ENCODE results near the gene PKD2L2. TPM values are rescaled to one million over a fixed set of nuclear protein-coding genes. Genes with fewer than 3 reads are reported as not detected.
A peak's percentile ranks its signal among the peaks of the same experiment; 100 is the strongest.
"Not testable (repeated sequence)": the region's sequence is repeated elsewhere in the genome, so short reads cannot be mapped to it uniquely, and the experiment has no call there.

PKD2L2 gene
- total and polyA plus RNA-seq, 8 donors = 0.23 to 0.82 (median 0.39) TPM; not detected in 2

DNA sequence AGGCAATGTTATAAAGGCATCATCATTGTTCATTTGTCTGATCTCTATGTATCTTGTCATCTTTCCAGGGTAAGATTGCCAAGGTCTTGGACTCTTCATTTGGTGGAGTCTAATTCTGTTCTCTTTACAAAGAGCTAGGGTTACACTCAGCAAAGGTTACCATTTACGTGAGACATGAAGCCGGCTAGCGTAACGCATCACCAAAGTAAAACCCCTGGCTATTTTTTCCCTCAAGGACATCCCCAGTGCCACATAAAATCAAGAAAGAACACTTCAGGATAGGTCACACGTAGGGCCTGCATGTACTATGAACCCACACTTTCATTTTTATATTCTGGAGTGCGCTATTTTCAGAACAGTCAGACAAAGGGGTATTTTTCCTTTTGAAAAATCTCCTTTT lies 41.6 kb upstream of the PKD2L2 start:
- TF ChIP-seq, protein P1, sequence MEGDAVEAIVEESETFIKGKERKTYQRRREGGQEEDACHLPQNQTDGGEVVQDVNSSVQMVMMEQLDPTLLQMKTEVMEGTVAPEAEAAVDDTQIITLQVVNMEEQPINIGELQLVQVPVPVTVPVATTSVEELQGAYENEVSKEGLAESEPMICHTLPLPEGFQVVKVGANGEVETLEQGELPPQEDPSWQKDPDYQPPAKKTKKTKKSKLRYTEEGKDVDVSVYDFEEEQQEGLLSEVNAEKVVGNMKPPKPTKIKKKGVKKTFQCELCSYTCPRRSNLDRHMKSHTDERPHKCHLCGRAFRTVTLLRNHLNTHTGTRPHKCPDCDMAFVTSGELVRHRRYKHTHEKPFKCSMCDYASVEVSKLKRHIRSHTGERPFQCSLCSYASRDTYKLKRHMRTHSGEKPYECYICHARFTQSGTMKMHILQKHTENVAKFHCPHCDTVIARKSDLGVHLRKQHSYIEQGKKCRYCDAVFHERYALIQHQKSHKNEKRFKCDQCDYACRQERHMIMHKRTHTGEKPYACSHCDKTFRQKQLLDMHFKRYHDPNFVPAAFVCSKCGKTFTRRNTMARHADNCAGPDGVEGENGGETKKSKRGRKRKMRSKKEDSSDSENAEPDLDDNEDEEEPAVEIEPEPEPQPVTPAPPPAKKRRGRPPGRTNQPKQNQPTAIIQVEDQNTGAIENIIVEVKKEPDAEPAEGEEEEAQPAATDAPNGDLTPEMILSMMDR (IDR thresholded peaks at IDR 0.05) = no peak
- Histone ChIP-seq H3K4me1 (no peaks in the 10 kb centered on the region), H3K4me3 (no peak overlapping the region), H3K36me3 (no peaks in the 10 kb centered on the region), H3K27ac (no peak overlapping the region), H3K27me3 (no peaks in the 10 kb centered on the region), H3K9me3 (no peaks in the 10 kb centered on the region)
- DNase-seq (no peak), ATAC-seq (no peak)
- intact Hi-C loops (cut with DNase I) = no loop called here

DNA sequence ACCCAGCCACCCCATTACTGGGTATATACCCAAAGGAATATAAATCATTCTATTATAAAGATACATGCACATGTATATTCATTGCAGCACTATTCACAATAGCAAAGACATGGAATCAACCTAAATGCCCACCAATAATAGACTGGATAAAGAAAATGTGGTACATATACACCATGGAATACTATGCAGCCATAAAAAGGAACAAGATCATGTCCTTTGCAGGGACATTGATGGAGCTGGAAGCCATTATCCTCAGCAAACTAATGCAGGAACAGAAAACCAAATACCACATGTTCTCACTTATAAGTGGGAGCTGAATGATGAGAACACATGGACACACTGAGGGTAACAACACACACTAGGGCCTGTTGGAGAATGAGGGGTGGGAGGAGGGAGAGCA lies 36.1 kb upstream of the PKD2L2 start:
- intact Hi-C loops (cut with DNase I); ATAC-seq; H3K4me1 ChIP-seq: not testable (repeated sequence)

DNA sequence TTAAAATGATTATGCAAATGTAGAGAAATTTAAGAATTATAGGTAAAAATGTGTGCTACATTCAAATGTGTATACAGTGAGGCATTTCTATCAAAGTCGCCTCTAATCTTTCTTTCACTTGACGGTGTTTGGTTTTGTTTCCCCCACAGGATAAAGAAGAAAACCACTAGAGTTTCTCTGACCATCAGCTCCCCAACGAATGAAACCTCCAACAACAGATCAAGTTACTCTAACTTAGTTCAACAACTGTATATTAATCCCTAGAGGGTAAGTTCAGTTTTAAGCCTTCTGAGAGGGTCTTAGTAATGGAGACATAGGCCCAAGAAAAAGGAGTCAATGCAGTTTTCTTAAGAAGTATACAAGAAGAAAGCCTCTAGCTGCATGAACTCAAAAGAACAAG lies 33.1 kb upstream of the PKD2L2 start:
- DNase-seq (no peak), ATAC-seq (no peak)
- no peak overlapping the region for H3K27ac ChIP-seq
- no peak overlapping the region for H3K4me3 ChIP-seq
- intact Hi-C loops (cut with DNase I) = no loop called here
- H3K9me3 ChIP-seq = peaks cover 0 to 5% of the 10 kb centered on the region in 2 donors
- H3K27me3 ChIP-seq = no peaks in the 10 kb centered on the region
- TF ChIP-seq, protein P1 (IDR thresholded peaks at IDR 0.05) = no peak
- no peaks in the 10 kb centered on the region for H3K36me3 ChIP-seq
- H3K4me1 ChIP-seq = peaks cover 0 to 15% of the 10 kb centered on the region in 2 donors

More for the DNA sequence above, 36.1 kb upstream of the PKD2L2 start:
- H3K4me3 ChIP-seq, H3K27me3 ChIP-seq, H3K27ac ChIP-seq, DNase-seq, H3K36me3 ChIP-seq, H3K9me3 ChIP-seq: not testable (repeated sequence)

DNA sequence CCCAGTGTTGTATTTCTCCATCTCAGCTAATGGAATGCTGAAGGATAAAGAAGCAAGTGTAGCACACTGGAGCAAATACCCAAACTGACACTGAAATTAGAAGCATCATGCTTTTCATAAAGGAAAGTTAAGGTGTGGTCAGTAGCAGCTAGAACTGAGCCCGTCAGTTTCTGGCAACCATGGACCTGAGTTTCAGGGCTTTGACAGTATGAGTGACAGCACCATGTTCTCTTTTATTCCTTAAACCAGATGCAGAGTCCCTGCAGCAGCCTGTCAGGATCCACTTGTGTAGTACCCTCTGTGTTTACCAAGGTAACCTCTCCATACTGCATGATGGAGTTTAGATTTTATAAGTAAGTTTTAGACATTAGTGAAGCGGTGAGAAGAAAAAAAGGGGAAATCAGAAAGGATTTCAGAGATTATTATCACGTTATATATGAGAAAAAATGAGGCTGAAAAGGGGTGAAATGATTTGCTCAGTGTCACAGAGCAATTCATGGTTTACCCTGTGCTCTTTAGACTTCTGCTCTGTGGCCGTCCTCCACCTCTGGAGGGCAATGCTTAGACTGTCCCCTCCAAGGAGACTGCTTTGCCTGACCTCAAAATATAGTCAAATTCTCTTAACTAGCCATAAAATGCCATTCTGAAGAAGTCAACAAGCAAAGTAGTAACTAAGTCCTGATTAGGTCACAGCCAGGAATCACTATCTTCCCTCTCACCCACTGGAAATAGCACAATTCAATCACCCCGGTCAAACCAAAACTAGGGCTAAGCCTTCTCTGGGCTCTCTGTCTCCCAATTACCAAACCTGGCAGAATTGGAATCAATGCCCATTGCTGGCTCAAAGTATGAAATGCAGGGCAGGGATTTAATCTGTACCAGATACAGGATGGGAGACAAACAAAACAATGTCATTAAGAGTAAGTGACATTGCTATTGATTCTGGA lies 32.1 kb upstream of the PKD2L2 start:
- TF ChIP-seq, protein P1 (IDR thresholded peaks at IDR 0.05) = no peak
- ATAC-seq = no peak
- H3K27me3 ChIP-seq = no peaks in the 10 kb centered on the region
- no peaks in the 10 kb centered on the region for H3K36me3 ChIP-seq
- peaks cover 0 to 5% of the 10 kb centered on the region in 2 donors for H3K9me3 ChIP-seq
- intact Hi-C loops (cut with DNase I) = no loop called here
- H3K4me1 ChIP-seq = peaks cover 0 to 15% of the 10 kb centered on the region in 2 donors
- H3K27ac ChIP-seq = no peak overlapping the region
- H3K4me3 ChIP-seq = no peak overlapping the region
- no peak for DNase-seq

DNA sequence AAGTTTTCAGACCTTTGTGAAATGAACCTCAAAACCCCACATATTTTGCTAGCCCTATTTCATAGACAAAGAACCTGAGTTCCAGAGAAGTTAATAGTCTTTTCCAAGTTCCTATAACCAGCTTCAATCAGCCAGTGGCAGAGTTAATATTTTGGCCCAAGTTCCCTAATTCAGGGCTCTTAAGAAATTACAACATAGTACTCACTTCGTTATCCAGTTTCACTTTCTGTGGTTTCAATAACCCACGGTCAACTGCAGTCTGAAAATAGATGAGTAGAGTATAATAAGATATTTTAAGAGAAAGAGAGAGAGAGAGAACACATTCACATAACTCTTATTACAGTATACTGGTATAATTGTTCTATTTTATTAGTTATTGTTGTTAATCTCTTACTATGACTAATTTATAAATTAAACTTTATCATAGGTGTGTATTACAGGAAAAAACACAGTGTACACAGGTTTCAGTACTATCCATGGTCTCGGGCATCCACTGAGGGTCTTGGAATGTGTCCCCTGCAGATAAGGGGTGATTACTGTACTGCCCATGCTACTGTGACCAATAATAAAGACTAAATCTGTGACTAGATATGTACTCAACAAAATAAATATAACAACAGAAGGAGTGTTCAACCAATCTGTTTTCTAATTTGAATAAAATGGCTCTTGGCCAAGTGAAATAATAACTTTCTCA lies 30.9 kb upstream of the PKD2L2 start:
- H3K4me1 ChIP-seq = peaks cover 0 to 15% of the 10 kb centered on the region in 2 donors
- peak overlapping the region in 1 of 2 donors; percentile 0 for H3K4me3 ChIP-seq
- H3K27me3 ChIP-seq = no peaks in the 10 kb centered on the region
- no peaks in the 10 kb centered on the region for H3K36me3 ChIP-seq
- TF ChIP-seq, protein P1 (IDR thresholded peaks at IDR 0.05) = no peak
- ATAC-seq = peak; percentile 94
- peaks cover 0 to under 1% of the 10 kb centered on the region in 2 donors for H3K9me3 ChIP-seq
- intact Hi-C loops (cut with DNase I) = no loop called here
- DNase-seq = peak in 2 of 4 donors; percentile 15 to 41
- peak overlapping the region; percentile 13 to 36 for H3K27ac ChIP-seq

Data from left lung (tissue), 10 donors.